ENCODE data around the gene TIMM50.
A peak's percentile ranks its signal among the peaks of the same experiment; 100 is the strongest.

Gene TIMM50

GRCh38 chr19:39500543-39500942, 19.9 kb downstream of the TIMM50 start:
- no peak for DNase-seq (ENCODE audit: low spot score)

- no peak for DNase-seq (ENCODE audit: low spot score)
These were observed 20.7 kb downstream of the TIMM50 start for GRCh38 chr19:39501340-39501739.

GRCh38 chr19:39502640-39503417, 22.2 kb downstream of the TIMM50 start:
- peak; percentile 92 for DNase-seq (ENCODE audit: low spot score)

DNA sequence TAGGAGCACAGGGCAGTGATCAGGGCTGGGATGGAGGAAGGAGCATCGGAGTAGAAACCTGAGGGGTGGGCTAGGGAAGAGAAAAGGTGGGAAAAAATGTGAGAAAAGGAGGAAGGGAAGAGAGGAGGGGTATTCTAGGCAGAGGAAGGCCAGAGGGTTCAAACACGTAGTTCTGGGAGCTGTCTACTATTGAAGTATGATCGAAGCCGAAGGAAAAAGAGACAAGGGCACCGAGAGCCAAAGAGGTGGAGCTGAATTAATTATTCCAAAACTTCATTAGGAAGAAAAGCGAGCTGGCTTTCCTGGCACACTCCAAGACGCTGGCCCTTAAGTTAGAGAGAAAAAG, 25.9 kb downstream of the TIMM50 start:
- no peak for DNase-seq (ENCODE audit: low spot score)

DNA sequence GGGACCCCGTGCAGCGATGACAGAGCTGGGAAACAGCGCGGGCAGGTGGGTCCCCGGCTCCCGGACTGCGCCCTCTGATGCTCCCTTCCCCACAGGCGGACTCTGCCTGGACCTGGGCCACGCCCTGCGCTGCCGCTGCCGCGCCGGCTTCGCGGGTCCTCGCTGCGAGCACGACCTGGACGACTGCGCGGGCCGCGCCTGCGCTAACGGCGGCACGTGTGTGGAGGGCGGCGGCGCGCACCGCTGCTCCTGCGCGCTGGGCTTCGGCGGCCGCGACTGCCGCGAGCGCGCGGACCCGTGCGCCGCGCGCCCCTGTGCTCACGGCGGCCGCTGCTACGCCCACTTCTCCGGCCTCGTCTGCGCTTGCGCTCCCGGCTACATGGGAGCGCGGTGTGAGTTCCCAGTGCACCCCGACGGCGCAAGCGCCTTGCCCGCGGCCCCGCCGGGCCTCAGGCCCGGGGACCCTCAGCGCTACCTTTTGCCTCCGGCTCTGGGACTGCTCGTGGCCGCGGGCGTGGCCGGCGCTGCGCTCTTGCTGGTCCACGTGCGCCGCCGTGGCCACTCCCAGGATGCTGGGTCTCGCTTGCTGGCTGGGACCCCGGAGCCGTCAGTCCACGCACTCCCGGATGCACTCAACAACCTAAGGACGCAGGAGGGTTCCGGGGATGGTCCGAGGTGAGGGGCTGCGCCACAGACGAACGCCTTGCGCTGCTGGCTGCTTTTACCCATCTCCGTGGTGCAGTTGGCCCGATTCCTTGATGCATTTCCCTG, 26.5 kb downstream of the TIMM50 start:
- DNase-seq (ENCODE audit: low spot score): peak; percentile 90

DNA sequence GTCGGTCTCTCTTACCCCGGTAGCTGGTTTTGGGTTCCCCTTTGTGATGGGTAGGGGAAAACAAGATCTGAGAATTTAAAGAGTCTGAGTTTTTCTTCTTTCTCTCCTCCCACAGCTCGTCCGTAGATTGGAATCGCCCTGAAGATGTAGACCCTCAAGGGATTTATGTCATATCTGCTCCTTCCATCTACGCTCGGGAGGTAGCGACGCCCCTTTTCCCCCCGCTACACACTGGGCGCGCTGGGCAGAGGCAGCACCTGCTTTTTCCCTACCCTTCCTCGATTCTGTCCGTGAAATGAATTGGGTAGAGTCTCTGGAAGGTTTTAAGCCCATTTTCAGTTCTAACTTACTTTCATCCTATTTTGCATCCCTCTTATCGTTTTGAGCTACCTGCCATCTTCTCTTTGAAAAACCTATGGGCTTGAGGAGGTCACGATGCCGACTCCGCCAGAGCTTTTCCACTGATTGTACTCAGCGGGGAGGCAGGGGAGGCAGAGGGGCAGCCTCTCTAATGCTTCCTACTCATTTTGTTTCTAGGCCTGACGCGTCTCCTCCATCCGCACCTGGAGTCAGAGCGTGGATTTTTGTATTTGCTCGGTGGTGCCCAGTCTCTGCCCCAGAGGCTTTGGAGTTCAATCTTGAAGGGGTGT, 27.2 kb downstream of the TIMM50 start:
- DNase-seq (ENCODE audit: low spot score): no peak

DNA sequence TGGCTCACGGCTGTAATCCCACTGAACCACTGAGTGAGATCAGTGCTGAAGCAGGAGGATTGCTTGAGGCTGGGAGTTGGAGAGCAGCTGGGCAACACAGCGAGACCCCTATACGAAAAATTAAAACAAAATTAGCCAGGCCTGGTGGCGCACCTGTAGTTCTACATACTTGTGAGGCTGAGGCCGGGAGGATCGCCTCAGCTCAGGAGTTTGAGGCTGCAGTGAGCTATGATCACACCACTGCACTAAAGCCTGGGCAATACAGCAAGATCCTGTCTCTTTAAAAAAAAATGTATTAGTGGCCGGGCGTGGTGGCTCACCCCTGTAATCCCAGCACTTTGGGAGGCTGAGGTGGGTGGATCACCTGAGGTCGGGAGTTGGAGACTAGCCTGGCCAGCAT, 28.0 kb downstream of the TIMM50 start:
- no peak for DNase-seq (ENCODE audit: low spot score)

DNA sequence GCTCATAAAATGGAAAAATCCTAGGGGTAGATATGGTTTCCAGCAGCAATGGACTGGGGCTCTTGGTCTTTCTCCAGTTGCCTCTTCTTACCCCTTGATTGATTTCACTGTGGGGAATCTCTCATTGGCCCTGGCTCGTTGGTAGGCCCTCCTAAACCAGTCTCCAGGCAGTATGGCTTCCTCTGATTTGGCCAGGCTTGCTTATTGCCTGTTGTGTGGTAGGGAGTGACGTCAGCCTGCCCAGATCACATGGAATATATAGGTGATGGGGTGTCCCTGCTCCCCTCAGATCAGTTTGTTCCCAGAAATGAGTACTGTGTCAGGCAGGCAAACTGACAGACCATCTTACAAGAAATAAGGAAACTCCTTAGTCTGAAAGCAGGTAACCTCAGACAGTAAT, 28.6 kb downstream of the TIMM50 start:
- no peak for DNase-seq (ENCODE audit: low spot score)

DNA sequence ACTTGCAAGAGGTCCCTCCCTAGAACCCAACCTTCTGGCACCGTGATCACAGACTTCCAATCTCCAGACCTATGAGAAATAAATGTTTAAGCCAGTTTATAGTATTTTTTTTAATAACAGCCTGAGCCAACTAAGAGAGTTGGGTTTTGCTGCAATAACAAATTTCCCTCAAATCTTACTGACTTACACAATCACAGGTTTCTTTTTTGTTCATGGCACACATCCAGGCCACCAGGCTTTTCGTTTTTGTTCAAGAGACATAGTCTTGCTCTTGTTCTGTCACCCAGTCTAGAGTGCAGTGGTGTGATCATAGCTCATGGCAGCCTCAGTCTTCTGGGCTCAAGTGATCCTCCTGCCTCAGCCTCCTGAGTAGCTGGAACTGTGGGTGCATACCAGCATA, 32.4 kb downstream of the TIMM50 start:
- DNase-seq (ENCODE audit: low spot score): no peak

DNA sequence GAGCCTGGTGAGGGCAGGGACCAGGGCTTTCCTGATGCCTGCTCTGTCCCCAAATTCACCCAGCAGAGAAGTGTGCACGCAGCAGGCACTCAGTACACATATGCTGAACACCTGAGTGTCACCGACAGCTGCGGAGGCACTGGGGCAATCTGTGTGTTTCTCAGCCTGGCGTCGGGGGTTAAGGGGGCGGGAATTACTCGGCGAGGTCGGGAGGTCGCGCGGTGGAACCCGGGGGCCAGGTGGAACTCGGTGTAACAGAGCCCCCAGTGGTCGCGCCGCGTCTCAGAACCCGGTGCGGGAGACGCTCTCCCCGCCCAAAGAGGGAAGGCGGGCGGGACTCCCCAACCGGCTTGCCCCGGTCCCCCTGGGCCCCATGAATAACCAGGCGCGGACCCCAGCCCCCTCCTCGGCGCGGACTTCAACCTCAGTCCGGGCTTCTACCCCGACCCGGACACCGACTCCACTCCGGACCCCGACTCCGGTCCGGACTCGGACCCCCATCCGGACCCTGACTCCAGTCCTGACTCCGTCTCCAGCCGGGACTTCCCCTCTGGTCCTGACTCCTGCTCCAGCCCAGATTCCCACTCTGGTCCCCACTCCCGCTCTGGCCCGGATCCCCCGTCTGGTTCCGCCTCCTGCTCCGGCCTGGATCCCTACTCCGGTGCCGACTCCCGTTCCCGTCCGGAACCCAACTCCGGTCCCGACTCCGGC, 34.4 kb downstream of the TIMM50 start, which contains the start of gene SELENOV:
TSS of gene SELENOV (plus strand) at position 300 of the 711 bp plus-strand sequence. CDS start at position 374, 74 bp downstream.
- DNase-seq (ENCODE audit: low spot score): no peak

DNA sequence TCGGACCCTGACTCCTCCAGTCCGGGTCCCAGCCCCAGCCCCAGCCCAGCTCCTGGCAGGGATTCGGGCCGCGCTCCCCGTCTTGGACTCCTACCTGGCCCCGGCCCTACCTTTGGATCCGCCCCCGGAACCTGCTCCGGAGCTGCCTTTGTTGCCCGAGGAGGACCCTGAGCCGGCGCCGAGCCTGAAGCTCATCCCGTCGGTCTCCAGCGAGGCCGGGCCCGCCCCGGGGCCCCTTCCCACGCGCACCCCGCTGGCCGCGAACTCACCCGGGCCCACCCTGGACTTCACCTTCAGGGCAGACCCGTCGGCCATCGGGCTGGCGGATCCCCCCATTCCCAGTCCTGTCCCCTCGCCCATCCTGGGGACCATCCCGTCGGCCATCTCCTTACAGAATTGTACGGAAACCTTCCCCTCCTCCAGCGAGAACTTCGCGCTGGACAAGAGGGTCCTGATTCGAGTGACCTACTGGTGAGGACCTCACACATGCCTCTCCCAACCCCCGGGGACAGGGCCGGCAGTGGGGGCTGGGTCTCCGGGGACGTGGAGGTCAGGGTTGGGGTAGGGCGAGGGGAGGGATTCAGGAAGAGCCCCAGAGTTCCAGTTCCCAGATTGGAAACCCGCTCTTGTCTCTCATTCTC, 35.0 kb downstream of the TIMM50 start:
- DNase-seq (ENCODE audit: low spot score): no peak

DNA sequence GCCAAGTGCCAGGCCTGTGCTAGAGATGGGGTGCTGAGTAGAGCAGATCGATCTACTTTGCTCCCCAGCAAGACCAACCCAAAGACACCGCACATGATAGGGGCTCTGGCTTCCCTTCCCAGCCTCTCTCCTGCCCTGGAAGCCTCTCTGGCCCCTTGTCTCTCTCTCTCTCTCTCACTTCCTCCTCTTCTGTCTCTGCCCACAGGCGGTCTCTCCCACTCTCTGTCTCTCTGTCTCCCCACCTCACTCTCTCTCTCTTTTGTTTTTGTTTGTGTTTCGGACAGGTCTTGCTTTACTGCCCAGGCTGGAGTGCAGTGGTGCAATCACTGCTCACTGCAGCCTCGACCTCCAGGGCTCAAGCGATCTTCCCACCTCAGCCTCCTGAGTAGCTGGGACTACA, 35.6 kb downstream of the TIMM50 start:
- no peak for DNase-seq (ENCODE audit: low spot score)

DNA sequence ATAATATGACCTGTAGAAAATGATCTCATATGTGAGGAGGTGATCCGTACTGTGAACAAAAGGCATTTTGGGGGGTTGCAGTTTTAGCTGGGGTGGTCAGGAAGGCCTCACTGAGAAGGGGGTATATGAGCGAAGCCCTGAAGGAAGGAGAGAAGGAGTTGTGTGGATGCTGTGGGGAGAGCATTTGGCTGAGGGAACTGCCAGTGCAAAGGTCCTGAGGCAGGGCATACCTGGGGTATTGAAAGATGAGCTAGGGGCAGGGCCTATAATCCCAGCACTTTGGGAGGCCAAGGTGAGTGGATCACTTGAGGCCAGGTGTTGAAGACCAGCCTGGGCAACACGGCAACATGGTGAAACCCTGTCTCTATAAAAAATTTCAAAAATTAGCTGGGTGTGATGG, 36.8 kb downstream of the TIMM50 start:
- no peak for DNase-seq (ENCODE audit: low spot score)

DNA sequence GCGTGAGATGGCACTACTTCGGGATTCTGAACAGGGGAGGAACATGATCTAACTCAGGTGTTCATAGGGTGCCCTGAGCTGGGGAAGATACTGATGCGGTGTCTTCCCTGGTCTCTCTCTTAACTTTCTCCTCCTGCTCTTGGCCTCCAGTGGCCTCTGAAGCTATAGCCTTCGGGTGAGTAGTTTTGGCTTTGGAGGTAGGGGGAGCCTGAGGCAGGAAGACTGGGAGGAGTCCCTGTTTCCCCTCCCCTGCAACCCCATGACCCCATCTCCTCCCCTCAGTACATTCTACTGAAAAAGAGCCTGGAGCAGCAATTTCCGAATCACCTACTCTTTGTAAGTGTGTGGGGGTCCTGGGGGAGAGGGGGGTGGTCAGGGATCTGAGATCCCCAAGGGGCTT, 37.8 kb downstream of the TIMM50 start:
- DNase-seq (ENCODE audit: low spot score): no peak

DNA sequence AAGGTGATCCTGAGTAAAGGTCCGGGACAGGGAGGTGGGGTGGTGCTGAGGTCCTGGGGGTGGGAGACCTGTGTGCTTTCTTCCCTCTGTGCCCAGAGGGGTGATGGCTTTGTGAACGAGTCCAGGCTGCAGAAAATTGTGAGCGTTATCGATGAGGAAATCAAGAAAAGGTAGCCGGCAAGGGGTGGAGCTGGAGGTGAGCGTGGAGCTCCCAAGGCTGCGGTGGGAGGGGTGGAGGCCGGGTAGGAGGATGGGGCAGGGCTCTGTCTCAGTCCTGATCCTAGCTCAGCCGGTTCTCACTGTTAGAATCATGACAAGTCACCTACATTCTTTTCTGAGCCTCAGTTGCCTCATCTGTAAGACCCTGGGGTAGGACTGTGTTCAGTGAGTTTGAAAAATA, 38.3 kb downstream of the TIMM50 start:
- DNase-seq (ENCODE audit: low spot score): no peak

DNA sequence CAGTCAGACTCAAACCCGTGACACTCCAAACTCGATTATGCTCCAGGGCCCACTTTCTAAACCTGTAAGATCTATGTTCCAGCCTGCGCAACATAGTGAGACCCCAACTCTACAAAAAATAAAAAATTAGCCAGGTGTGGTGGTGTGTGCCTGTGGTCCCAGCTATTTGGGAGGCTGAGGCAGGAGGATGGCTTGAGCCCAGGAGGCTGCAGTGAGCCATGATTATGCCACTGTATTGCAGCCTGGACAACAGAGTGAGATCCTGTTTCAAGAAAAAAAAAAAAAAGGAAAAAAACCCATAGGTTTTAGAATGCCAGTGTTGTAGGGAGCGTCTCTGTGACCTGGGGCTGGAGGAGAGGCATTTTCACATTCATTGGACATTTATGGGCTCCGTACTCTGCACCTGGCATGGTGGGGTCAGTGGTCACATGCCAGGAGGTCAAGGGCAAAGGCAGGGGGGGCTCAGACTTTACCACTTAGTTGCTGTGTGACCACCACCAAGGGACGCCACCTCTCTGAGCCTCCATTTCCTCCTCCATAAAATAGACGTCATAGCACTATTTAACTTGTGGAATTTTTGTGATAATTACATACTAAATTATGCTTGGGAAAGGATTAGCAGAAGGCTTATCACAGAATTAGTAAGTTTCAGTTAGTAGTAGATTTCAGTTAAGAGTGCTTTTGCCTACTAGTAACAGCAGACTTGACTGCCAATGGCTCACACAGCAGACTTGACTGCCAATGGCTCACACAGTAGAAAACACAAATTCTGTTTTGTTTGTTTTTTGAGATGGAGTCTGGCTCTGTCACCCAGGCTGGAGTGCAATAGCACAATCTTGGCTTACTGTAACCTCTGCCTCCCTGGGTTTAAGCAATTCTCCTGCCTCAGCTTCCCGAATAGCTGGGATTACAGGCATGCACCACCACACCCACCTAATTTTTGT, 40.2 kb downstream of the TIMM50 start:
- no peak for DNase-seq (ENCODE audit: low spot score)

GRCh38 chr19:39524495-39524894, 43.9 kb downstream of the TIMM50 start:
- DNase-seq (ENCODE audit: low spot score): no peak

GRCh38 chr19:39525205-39525604, 44.6 kb downstream of the TIMM50 start:
- DNase-seq (ENCODE audit: low spot score): no peak

DNA sequence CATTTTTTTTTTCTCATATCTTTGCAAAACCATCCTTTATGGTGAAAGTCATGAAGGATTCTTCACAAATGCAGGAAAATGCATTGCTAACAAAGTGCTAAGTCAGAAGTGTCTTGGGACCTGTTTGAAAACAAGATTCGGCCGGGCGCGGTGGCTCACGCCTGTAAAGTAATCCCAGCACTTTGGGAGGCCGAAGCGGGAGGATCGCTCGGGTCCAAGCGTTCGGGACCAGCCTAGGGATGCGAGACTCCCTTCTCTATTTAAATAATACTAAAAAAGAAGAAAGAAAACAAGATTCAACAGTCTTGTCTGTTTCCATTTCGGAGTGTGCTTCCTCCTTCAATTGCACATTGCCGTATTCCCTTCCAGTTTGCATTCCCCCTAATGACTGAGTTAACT, 51.2 kb downstream of the TIMM50 start:
- no peak for DNase-seq (ENCODE audit: low spot score)

- peak; percentile 97 for DNase-seq (ENCODE audit: low spot score)
These were observed 51.8 kb downstream of the TIMM50 start, which contains the start of gene EID2B for GRCh38 chr19:39532233-39533002. Gene EID2B (minus strand): TSS chr19:39532852. CDS start chr19:39532802, 50 bp downstream.
